ENCODE measurements around the gene COL26A1. TPM values are rescaled to one million over a fixed set of nuclear protein-coding genes. Genes with fewer than 3 reads are reported as not detected.

The COL26A1 gene
- total RNA-seq, 6 experiments from 2014 or later = not detected

DNA sequence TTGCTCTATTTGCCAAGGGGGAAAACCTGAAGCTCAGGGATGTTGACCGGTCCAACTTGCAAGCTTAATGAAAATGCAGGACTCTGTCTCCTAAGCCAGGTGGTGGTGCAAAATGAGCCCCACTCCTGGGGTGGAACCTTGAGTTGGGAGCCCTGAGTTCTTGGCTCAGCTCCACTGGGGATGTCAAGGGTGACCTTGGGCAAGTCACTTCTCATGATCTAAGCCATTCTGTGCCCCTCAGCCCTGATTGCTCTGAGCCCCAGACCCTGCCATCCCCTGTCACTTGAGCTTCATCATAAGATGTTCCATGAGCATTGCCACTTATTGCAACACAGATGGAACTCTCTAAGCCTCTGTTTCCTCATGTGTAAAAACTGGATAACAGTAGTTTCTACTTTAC lies 232.6 kb downstream of the COL26A1 start:
- H3K27ac Mint-ChIP-seq = no peak overlapping the region
- TF ChIP-seq CTCF (IDR thresholded peaks at IDR 0.05) = no peak
- no peaks in the 10 kb centered on the region; the same call in 1 of the 2 replicates for H3K9me3 Mint-ChIP-seq
- DNase-seq = no peak
- no peaks in the 10 kb centered on the region for H3K36me3 Mint-ChIP-seq (ENCODE audit: low read depth)
- H3K27me3 Mint-ChIP-seq (ENCODE audit: insufficient read depth) = peaks cover 6% of the 10 kb centered on the region
- H3K4me1 Mint-ChIP-seq (ENCODE audit: low read depth) = no peaks in the 10 kb centered on the region; the same call in 1 of the 2 replicates
- H3K4me3 Mint-ChIP-seq = no peak overlapping the region

GRCh38 chr7:101595766-101596537 lies 233.3 kb downstream of the COL26A1 start:
- Mint-ChIP-seq H3K27ac (no peak overlapping the region), H3K9me3 (no peaks in the 10 kb centered on the region; the same call in 1 of the 2 replicates), H3K4me1 (ENCODE audit: low read depth) (no peaks in the 10 kb centered on the region; the same call in 1 of the 2 replicates), H3K36me3 (ENCODE audit: low read depth) (no peaks in the 10 kb centered on the region), H3K4me3 (no peak overlapping the region), H3K27me3 (ENCODE audit: insufficient read depth) (peaks cover 6% of the 10 kb centered on the region)
- TF ChIP-seq CTCF (IDR thresholded peaks at IDR 0.05) = no peak
- no peak for DNase-seq

- Mint-ChIP-seq H3K27me3 (ENCODE audit: insufficient read depth) (peaks cover 6% of the 10 kb centered on the region), H3K4me1 (ENCODE audit: low read depth) (no peaks in the 10 kb centered on the region; the same call in 1 of the 2 replicates), H3K36me3 (ENCODE audit: low read depth) (no peaks in the 10 kb centered on the region), H3K4me3 (no peak overlapping the region), H3K27ac (no peak overlapping the region), H3K9me3 (no peaks in the 10 kb centered on the region; the same call in 1 of the 2 replicates)
- no peak for DNase-seq
- TF ChIP-seq CTCF (IDR thresholded peaks at IDR 0.05) = no peak
These were observed 234.2 kb downstream of the COL26A1 start for GRCh38 chr7:101596898-101597297.

DNA sequence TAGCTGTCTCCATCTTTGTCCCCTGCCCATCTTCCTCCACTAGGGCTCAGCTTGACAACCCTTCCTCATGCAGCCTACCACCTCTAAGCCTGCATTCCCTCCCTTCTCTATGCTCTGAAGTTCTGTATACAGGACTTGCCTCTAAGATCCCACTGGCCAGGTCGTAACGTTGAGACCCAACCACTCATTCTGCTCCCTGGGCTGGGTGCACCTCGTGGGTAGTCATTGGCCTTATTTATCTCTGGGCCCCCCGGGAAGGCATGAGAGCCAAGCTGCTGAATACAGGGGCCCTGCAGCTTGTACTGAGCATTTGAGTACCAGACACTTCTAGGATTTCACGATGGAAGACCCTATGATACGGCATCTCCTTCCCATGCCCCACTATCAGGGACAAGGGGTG lies 235.3 kb downstream of the COL26A1 start:
- DNase-seq = no peak
- no peak for TF ChIP-seq CTCF (IDR thresholded peaks at IDR 0.05)
- no peaks in the 10 kb centered on the region; the same call in 1 of the 2 replicates for H3K9me3 Mint-ChIP-seq
- peaks cover 6% of the 10 kb centered on the region for H3K27me3 Mint-ChIP-seq (ENCODE audit: insufficient read depth)
- H3K36me3 Mint-ChIP-seq (ENCODE audit: low read depth) = no peaks in the 10 kb centered on the region
- H3K27ac Mint-ChIP-seq = no peak overlapping the region
- no peak overlapping the region for H3K4me3 Mint-ChIP-seq
- peaks cover 8% of the 10 kb centered on the region; the same call in 1 of the 2 replicates for H3K4me1 Mint-ChIP-seq (ENCODE audit: low read depth)

DNA sequence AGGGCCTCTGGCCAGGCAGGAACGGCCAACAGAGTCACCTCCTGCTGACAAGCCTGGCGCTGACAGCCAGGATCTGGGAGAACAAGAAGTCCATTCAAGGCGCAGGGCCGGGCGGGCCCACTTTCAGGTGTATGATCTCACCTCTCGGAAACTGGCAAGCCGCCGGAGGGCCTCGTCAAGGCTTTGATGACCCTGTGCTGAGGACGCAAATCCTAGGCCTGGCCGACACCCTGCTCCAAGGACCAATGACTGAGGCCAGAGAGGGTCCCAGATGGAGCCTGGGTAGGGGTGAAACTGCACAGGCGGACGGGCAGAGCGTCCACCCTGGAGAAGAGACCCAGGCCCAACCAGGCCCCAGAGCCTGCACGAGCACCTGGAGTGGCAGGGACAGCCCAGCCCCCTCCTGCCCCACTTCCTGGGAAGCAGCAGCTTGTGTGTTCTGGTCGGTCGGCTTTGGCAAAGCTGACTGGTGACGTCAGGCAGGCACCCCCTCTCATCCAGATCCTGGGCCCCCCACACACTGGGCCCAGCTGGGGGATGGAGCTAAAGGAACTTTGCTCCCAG lies 235.8 kb downstream of the COL26A1 start:
- no peak overlapping the region for H3K27ac Mint-ChIP-seq
- H3K4me3 Mint-ChIP-seq = no peak overlapping the region
- no peak for DNase-seq
- H3K9me3 Mint-ChIP-seq = no peaks in the 10 kb centered on the region; the same call in 1 of the 2 replicates
- TF ChIP-seq CTCF (IDR thresholded peaks at IDR 0.05) = no peak
- peaks cover 6% of the 10 kb centered on the region for H3K27me3 Mint-ChIP-seq (ENCODE audit: insufficient read depth)
- H3K36me3 Mint-ChIP-seq (ENCODE audit: low read depth) = no peaks in the 10 kb centered on the region
- peaks cover 10% of the 10 kb centered on the region; the same call in 1 of the 2 replicates for H3K4me1 Mint-ChIP-seq (ENCODE audit: low read depth)

Data from HFFc6 (cell line).